Suppressor macrophage (primary cell): ENCODE data around the gene STARD4.

Experiments used
- DNase-seq, 4 experiments: peaks; one replicate each; pipeline ENCODE4 v3.0.0-alpha.2; 2020 to 2022
- total RNA-seq, 17 experiments: gene quantifications; one replicate each; lab custom pipeline; 2026; ENCODE audit warnings: mixed read lengths in 6 of 17, inconsistent platforms in 3 of 17; lab: John Stamatoyannopoulos, UW

The STARD4 gene, protein sequence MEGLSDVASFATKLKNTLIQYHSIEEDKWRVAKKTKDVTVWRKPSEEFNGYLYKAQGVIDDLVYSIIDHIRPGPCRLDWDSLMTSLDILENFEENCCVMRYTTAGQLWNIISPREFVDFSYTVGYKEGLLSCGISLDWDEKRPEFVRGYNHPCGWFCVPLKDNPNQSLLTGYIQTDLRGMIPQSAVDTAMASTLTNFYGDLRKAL
- total RNA-seq = 114 to 359 (median 216) reads per million in 17 experiments

DNA sequence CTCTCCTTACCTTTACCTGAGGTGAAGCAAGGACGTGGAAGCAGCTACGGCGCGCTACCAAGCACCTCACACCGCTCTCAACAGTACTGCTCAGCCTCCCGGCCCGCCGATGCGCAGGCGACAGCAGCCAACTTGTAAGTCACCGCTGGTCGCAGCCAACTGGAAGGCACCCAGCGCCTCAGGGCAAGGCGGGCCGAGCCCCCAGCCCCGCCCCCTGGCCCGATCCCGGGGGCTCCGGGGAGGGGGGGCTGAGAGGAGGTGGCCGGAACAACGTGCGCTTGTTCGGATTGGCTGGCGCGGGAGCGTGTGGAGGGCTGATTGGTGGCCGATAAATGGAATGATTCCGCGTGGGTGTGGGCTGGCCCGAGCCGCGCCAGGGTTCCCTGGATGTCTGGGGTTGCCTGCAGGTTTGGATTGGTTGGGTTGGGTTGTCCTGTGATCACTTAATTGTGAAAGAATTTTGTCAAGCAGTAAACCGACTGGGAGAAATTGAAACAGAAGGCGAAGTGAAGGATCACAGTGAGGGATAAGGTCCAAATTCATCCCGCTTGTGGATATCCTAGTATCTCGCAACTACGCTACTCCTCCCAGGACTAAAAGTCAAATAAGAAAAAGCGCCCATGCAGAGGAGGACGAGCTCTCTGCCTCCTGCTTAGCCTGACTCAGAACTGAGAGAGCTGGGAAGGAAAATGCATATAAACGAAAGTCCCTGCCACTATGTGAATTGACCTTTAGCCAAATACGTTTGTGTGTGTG is at the start of gene STARD4:
STARD4 (minus strand) TSS at position 161 of the 756 bp plus-strand sequence. CDS start 5,102 bp downstream, outside the sequence.
- peak; percentile 98 to 100 (median 99) for DNase-seq

DNA sequence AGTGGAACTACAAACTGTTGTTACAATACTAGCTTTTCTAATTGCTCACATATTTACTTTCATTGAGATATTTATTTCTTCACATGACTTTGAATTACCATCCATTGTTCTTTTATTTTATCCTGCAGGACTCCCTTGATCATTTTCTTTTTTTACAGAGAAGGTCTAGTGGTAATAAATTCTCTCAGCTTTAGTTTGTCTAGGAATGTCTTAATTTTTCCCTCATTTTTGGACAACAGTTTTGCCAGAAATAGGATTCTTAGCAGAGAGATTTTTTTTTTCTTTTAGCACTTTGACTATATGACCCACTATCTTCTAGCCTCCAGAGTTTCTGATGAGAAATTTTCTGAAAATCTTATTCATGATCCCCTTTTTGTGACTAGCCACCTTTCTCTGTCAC is 47.3 kb upstream of the STARD4 start:
- DNase-seq = no peak

DNA sequence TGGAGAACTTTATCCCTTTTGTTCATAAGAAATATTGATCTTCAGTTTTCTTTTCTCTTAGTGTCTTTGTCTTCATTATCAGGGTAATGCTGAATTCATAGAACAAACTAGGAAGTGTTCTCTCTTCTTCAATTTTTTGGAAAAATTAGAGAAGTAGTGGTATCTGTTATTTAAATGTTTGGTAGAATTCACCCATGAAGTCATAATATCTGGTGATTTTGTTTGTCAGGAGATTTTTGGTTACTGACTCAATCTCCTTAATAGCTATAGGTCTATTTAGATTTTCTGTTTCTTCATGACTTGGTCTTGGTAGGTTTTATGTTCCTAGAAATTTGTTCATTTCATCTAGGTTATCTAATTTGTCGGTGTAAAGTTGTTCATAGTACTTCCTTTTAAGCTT is 45.4 kb upstream of the STARD4 start:
- peak in 2 of 4 experiments; percentile 47 to 67 for DNase-seq

DNA sequence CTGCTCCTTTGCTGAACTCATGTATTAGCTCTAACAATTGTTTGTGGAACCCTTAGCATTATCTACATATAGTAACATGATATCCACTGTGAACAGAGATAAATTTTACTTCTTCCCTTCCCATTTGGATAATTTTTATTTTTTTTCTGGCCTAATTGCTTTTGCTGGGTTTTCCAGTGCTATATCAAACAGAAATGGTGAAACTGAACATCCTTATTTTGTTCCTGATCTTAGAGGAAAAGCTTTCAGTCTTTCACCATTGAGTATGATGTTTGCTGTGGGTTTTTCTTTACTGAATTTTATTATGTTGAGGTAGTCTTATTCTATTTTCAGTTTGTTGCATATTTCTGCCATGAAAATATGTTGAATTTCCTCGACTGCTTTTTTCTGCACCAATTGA is 44.8 kb upstream of the STARD4 start:
- DNase-seq = peak in 1 of 4 experiments; percentile 9

DNA sequence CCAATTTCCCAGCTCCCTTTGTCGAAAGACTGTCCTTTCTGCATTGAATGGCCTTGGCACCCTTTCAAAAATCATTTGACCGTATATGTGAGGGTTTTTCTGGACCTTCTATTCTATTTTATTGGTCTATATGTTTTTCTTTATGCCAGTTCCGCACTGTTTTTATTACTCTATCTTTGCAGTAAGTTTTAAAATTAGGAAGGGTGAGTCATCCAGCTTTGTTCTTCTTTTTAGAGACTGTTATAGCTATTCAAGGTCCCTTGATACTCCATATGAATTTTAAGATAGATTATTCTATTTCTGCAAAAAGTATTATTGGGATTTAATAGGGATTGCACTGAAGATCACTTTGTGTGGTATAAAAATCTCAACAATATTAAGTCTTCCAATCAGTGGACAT is 44.2 kb upstream of the STARD4 start:
- DNase-seq = peak in 2 of 4 experiments; percentile 61 to 76

DNA sequence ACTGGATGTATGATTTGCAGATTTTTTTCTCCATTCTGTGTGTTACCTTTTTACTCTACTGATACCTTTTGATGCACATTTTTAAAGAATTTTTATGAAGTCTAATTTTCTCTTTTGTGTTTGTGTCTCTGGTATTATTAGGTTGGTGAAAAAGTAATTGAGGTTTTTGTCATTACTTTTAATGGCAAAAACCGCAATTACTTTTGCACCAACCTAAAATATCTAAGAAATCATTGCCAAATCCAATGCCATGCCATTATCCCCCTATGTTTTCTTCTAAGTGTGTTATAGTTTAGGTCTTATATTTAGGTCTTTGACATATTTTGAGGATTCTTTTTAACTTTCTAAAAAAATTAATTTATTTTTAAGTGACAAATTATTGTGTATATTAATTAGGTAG is 43.4 kb upstream of the STARD4 start:
- DNase-seq = no peak

DNA sequence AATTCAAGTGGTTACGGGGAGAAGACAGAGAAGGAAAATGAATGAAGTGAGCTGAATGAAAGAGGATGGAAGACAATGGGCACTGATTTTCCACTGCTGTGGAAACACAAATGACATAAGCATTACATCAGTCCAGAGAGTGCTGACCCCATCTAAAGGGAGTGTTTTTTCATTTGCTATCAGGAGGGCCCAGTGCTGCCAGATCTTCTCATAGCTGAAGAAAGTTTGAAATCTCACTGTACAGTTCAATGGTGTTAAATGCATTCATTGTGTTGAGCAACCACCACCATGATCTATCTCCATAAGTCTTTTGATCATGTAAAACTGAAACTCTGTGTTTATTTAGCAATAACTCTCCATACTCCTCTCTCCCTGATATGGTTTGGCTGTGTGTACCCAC is 41.5 kb upstream of the STARD4 start:
- no peak for DNase-seq

DNA sequence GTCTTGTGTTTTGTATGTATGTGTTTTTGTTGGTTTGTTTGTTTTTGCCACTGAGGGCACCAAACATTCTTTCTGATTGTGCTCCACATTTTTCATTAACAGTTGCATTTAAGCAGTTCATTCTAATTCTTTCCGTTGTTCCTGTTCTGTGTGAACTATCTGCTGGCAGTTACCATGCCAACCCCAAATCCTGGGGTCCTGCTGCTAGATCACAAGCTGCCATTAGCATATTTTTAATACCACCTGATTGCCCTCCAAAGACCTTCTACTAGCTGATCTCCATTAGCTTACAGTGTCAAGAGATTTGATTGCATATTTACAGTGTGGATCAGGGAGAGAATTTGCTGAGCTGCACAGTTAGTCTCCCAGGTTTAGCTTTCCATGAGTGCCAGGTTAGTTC is 40.6 kb upstream of the STARD4 start:
- no peak for DNase-seq

DNA sequence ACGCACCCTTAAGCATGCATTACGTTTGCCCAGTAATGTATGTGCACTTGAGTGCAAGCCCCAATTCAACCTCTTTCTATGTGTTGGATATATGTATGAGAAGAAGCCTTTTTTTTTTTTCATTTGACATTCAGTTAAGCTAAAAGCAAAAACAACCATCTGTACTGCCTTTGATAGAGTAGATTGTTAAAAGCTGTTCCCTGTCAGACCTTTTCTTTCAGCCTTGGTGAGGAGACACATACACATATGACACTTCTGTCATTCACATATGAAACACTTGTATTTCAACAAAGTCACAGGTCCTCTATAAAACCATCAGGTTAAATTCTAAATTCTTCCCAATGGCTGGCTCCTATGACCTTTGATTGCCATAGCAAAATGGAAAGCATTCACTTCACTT is 40.2 kb upstream of the STARD4 start:
- no peak for DNase-seq

DNA sequence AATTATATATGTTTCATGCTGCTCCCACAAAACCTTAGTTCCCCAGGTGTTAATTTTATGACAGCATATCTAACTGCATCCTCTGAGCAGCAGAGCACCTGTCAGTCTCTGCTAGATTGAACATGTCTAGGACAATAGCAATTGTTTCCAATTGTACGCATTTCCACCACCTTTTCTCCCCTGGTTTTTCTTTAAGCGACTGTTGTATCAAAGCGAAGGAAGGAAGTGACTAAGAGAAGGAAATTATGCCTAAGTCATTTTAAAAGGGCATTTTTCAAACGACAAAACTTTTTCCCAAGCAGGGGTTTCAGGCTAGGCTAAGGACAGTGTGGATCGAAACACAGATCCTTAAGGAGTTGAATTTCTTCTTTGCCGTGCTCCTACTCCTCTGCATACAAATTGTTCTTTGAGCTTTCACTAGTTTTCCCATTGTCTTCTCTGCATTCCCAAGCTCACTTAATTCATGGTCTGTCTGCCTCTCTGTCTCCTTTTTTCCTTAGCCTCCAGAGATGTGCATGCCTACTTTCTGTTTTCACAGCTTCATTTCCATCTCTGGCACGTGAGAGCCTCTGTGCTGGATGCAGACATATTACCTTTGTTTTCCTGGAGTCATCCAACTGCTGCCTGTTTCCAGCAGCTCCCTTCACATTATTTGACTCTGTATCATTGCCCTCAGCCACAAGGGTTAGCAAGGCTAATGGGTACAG is 39.4 kb upstream of the STARD4 start:
- peak in 2 of 4 experiments; percentile 34 to 36 for DNase-seq

DNA sequence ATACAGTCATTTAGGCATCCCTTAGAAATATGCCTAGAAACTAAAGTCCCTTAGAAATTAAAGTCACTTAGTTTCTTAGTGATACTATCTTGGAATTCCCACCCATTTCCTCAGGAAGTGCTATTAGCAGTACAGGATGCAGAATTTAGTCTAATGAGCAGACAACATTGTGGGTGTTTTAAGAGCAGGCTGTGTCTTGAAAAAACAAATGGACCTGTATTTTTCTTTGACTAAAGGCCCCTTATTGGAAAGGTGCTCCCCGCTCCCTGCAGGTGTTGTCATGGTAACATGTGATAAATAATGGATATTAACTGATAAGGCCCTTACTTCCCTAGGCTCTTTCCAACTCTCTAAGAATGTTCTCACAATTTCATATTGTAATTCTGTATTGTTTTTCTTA is 38.8 kb upstream of the STARD4 start:
- DNase-seq = no peak

DNA sequence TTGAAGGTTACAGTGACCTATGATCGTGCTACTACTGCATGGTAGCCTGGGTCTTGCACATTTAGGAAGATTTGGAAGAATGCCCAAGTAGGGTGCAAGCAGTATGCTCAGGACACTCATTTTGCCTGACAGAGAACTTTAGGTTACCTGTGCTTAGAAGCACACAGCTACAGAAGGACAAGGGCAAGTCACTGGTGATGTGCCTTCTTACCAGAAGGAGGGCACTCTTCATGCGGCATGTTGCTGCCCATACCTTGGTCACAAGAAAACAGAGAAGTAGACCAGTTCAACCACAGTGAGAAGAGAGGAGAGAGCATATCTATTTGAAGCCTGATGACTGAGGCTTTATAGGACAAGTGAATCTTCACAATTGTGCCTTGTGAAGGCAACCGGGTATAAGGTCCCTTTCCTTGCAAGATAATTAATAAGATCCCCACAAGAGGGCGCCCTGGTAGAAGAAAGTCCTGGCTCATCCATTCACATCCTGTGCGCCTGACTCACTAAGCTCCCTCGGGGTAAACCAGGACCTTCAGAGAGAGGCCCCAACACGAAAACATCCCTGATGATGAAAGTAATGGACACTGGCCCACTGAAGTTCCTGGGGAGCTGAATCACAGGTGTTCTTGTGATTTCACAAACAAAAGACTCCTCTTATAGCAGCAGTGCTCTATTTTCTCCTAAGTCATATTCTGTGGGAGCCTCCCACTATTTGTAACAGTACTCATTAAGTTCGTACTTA is 38.1 kb upstream of the STARD4 start:
- peak; percentile 88 to 95 (median 92) for DNase-seq

DNA sequence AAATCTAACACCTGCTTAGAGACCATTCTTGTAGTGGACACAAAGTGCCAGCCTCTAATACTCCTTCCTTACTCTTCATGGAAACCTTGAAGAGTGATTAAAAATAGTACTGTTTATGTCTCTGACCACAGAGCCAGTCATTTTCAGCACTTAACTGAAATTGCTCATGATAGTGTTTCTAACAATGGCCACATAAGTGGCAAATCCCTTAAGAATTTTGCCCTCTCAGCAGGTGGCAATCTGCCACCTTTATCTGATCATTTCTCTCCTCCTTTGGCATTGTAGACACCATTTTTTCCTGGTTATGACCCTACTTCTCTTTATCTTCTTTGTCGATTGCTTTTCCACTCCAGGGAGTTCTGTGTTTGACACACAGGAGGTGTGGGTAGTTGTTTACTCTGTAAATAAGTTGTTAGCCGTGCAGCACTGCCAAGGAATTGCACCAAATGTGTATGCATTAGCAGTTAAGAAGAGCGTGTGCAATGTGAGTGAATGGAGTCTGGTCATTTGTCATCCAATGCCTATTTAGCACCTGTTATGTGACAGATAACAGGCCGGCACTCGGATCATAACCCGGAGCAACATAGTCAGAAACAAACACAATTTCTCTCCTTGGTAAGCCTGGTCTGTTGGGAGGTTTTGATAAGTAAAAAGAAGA is 36.8 kb upstream of the STARD4 start:
- DNase-seq = no peak

DNA sequence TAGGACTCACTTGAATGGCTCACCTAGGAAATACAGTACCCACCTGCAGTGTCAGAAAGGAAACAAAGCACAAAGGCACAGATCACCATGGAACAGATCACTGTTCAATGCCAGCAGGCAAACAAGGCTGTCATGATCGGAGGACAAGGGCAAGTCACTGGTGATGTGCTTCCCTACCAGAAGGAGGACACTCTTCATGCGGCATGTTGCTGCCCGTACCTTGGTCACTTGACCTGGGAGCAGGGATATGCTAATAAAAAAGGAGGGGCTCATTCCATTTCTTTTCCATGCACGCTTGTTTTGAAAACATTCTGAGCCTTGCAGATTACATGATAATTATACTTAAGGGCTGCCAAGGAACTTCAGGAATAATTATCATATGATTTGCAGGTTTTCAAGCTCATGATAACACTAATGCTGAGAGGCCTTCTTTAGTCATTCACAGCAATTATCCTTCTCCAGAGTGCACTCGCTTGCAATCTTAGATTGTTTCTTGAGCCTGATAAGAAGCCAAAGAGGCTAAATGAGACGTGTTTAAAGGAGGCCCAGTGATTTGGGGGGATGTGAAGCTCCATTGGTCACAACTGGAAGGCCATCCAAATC is 36.1 kb upstream of the STARD4 start:
- DNase-seq = no peak

DNA sequence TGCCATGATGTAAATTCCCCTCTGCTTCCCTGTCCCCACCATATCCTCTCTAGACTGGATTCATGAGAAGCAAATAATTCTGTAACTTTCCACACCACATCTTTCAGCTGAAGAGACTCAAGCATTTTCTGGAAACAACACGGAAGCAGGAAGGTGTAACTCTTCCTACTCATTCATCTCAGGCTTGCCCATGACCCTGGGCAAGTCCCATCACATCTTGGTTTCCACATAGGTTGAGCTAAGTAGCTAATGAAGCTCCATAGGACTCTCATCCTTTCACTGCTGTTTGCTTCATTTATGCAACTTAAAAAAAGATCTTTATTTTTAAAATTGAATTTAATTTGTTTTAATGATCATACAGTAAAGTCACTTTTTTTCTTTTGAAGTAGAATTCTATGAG is 32.7 kb upstream of the STARD4 start:
- DNase-seq = no peak

DNA sequence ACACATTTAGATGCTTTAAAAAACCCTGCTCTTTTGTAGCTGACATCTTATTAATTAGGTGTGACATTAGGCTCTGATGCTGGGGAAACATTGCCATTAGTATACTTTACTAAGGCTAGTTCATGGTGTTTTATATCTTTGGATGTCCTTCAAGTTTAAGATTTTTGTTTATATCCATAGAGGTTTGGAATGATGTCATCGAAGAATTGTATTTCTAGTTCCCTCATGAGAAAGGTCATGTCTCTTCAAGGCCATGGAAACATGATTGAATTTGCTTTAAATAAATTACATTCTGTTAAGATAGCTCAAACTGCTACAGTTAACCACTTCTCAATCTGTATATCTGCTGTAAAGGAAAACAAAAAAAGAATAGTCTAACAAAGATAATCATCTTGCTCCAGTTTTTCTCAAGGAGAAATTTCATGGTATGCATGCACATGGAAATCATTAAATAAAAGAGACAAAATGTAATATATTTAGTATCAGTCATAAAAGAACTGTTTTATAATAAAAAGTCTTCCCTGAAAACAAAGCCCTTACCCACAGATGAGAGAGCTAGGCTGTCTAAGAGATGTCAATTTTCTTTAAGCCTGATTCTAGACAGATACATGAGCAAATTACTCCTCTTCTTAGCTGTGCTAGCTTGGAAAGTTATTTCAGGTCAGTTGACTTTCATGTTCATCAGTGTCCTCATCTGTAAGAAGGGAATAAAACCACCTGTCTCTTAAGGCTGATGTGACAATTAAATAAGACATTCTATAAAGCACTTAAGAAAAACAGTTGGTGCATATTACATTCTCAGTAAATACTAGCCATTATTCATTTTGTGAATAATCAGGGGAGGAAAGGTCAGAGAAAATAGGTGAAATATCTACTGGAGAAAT is 25.0 kb upstream of the STARD4 start:
- DNase-seq = no peak

DNA sequence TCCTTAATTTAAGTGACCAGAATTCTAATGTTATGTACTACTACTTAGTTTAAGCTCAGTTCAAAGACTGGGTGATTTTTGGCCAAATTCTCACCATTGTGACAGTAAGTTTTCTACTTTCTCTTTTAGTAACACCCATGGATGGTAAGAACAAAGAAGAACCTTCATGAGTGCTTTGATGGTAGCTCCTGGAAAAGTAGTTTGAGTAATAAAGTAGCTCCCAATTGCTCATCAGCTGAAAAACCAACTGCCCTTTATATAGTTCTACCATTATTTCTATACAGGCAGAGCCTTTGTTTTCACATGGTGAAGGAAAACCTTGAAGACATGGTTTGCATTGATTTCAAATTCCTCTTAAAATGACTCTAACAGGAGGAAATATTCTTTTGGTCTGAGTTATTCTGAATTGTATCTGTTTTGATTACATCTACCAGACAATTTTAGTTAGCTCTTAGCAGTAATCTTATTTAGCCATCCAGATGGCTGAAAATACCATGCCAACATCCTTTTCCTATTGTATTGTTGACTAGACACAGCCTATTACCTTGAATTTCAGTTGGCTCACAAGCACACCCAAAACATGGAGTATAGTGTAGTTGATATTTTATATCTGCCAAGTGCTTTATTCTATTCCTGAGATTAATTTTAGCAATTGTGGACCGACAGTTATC is 23.7 kb upstream of the STARD4 start:
- DNase-seq = no peak

DNA sequence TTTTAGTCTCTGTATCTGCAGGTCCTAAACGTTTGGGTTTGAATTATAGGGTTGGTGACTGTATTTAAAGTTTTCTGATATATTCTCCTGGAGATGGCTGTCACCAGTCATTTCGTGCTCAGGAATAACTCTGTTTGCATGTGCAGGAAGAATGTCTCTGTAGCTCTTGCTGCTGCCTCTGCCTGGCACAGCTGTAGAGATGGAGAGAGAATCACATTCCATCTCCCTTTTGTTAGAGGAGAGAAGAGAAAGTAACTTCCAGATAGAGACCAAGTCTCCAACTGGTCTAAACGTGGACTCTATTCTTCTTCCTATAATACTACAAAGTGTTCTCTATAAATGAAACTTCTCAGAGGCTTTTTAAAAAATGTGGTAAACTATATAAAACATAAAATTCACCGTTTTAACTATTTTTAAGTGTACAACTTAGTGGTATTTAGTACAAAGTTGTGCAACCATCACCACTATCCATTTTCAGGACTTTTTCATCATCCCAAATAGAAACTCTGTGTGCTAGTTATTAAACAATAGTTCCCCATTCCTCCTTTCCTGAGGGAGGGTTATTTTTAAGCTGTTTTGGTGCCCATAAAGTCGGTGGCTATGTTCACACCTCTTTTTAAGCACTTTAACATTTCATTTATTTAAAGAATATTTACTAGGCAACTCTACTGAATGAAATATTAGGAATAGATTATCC is 20.7 kb upstream of the STARD4 start:
- DNase-seq = peak in 2 of 4 experiments; percentile 37 to 40

DNA sequence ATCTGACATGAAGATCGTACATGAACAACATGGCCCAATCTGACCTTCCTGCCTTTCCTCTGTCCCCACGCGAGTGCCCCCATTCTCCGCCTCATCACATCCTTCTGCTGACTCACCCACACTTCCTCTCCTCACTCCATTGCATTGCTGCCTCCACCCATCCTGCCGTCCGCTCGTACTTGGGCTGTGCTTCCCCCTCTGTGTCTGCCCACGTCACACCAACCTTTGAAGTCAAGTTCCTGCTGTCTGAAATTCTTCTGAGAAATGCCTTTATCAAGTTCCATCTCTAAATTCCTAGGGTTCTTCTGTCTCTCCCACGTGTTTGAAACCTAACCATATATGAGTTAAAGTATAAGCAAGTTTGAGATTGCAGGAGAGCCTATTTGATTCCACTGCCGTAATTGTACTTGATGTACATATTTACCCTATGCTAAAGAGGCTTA is 18.0 kb upstream of the STARD4 start:
- peak; percentile 90 to 98 (median 95) for DNase-seq
